IPS-NIHi11 (cell line): ENCODE data around the gene GPR161.
"Not testable (repeated sequence)": the region's sequence is repeated elsewhere in the genome, so short reads cannot be mapped to it uniquely, and the experiment has no call there.

Experiments
- DNase-seq: peaks from one replicate; pipeline ENCODE4 v3.0.0; 2012; ENCODE audit warnings: mixed read lengths, low spot score

GPR161 gene

GRCh38 chr1:168136709-168137514, at the start of gene GPR161:
GPR161 (minus strand) TSS chr1:168136930; CDS start chr1:168104850, 32,080 bp downstream.
- DNase-seq, result peak; percentile 70

- not testable (repeated sequence) for DNase-seq
Observed at GRCh38 chr1:168181063-168181720, 44.5 kb upstream of the GPR161 start.

GRCh38 chr1:168180148-168180524, 43.4 kb upstream of the GPR161 start:
- DNase-seq, result no peak

- no peak for DNase-seq
Observed at GRCh38 chr1:168179438-168180147, 42.9 kb upstream of the GPR161 start.

GRCh38 chr1:168178638-168179437, 42.1 kb upstream of the GPR161 start, which contains the start of gene TIPRL:
TIPRL (plus strand) TSS chr1:168178962; CDS start chr1:168179078, 116 bp downstream.
- peak; percentile 92 for DNase-seq

GRCh38 chr1:168178227-168178637, 41.5 kb upstream of the GPR161 start:
- peak; percentile 12 for DNase-seq

- DNase-seq, result no peak
Observed at GRCh38 chr1:168172250-168172915, 35.7 kb upstream of the GPR161 start.

GRCh38 chr1:168170564-168171508, 34.1 kb upstream of the GPR161 start:
- no peak for DNase-seq

GRCh38 chr1:168167806-168168205, 31.1 kb upstream of the GPR161 start:
- no peak for DNase-seq

GRCh38 chr1:168164771-168165170, 28.0 kb upstream of the GPR161 start:
- no peak for DNase-seq

GRCh38 chr1:168163670-168164069, 26.9 kb upstream of the GPR161 start:
- no peak for DNase-seq

- no peak for DNase-seq
Observed at GRCh38 chr1:168161459-168161858, 24.7 kb upstream of the GPR161 start.

- no peak for DNase-seq
Observed at GRCh38 chr1:168159979-168160378, 23.2 kb upstream of the GPR161 start.

- no peak for DNase-seq
Observed at GRCh38 chr1:168159251-168159650, 22.5 kb upstream of the GPR161 start.

- DNase-seq, result no peak
Observed at GRCh38 chr1:168157638-168158037, 20.9 kb upstream of the GPR161 start.

- no peak for DNase-seq
Observed at GRCh38 chr1:168155910-168156309, 19.2 kb upstream of the GPR161 start.

GRCh38 chr1:168154707-168155106, 18.0 kb upstream of the GPR161 start:
- not testable (repeated sequence) for DNase-seq

- no peak for DNase-seq
Observed at GRCh38 chr1:168151935-168152334, 15.2 kb upstream of the GPR161 start.

- no peak for DNase-seq
Observed at GRCh38 chr1:168150283-168150682, 13.6 kb upstream of the GPR161 start.

- DNase-seq, result no peak
Observed at GRCh38 chr1:168148916-168149315, 12.2 kb upstream of the GPR161 start.
